ENCODE data around the gene EFCAB13. TPM values are rescaled to one million over a fixed set of nuclear protein-coding genes. Genes with fewer than 3 reads are reported as not detected.
"Not testable (repeated sequence)": the region's sequence is repeated elsewhere in the genome, so short reads cannot be mapped to it uniquely, and the experiment has no call there.

EFCAB13 gene
- total RNA-seq, 2 experiments from 2014 or later = 4.6 to 7.8 TPM

- Mint-ChIP-seq H3K9me3 (no peaks in the 10 kb centered on the region), H3K27ac (no peak overlapping the region), H3K4me1 (ENCODE audit: low read depth) (no peaks in the 10 kb centered on the region), H3K4me3 (no peak overlapping the region), H3K36me3 (peaks cover 1% of the 10 kb centered on the region), H3K27me3 (no peaks in the 10 kb centered on the region)
- intact Hi-C loops (cut with micrococcal nuclease) = loop anchor here (2.0 kb wide), 1 partner anchor 252 kb away; no protein-coding TSS in a partner anchor
- DNase-seq = no peak
- ChIA-PET POLR2A (no interaction called here), CTCF (interaction anchor here (1.2 to 3.4 kb wide), 2 partner anchors 253 to 427 kb away, joined by 3 to 21 read pairs; no protein-coding TSS in a partner anchor)
These were observed 39.4 kb downstream of the EFCAB13 start for GRCh38 chr17:47363171-47363570.

GRCh38 chr17:47367257-47367656 is 43.5 kb downstream of the EFCAB13 start:
- CTCF ChIA-PET = no interaction called here
- peaks cover under 1% of the 10 kb centered on the region for H3K9me3 Mint-ChIP-seq
- POLR2A ChIA-PET = no interaction called here
- H3K27me3 Mint-ChIP-seq = no peaks in the 10 kb centered on the region
- DNase-seq = no peak
- H3K27ac Mint-ChIP-seq = no peak overlapping the region
- intact Hi-C loops (cut with micrococcal nuclease) = no loop called here
- peaks cover 3% of the 10 kb centered on the region for H3K36me3 Mint-ChIP-seq
- no peak overlapping the region for H3K4me3 Mint-ChIP-seq
- no peaks in the 10 kb centered on the region for H3K4me1 Mint-ChIP-seq (ENCODE audit: low read depth)

GRCh38 chr17:47368262-47368661 is 44.5 kb downstream of the EFCAB13 start:
- peaks cover 12% of the 10 kb centered on the region for H3K36me3 Mint-ChIP-seq
- POLR2A ChIA-PET = no interaction called here
- intact Hi-C loops (cut with micrococcal nuclease) = no loop called here
- no peak overlapping the region for H3K27ac Mint-ChIP-seq
- CTCF ChIA-PET = no interaction called here
- H3K4me3 Mint-ChIP-seq = no peak overlapping the region
- peaks cover 11% of the 10 kb centered on the region for H3K9me3 Mint-ChIP-seq
- DNase-seq = no peak
- H3K27me3 Mint-ChIP-seq = no peaks in the 10 kb centered on the region
- H3K4me1 Mint-ChIP-seq (ENCODE audit: low read depth) = no peaks in the 10 kb centered on the region

GRCh38 chr17:47370899-47371298 is 47.1 kb downstream of the EFCAB13 start:
- POLR2A ChIA-PET = interaction anchor here (0.6 kb wide), 1 partner anchor 186 kb away, joined by 3 read pairs; no protein-coding TSS in a partner anchor

GRCh38 chr17:47373002-47373401 is 49.2 kb downstream of the EFCAB13 start:
- POLR2A ChIA-PET = no interaction called here
- Mint-ChIP-seq H3K4me1 (ENCODE audit: low read depth) (no peaks in the 10 kb centered on the region), H3K27me3 (no peaks in the 10 kb centered on the region), H3K9me3 (peaks cover 13% of the 10 kb centered on the region), H3K27ac (no peak overlapping the region), H3K36me3 (peaks cover 17% of the 10 kb centered on the region), H3K4me3 (no peak overlapping the region)
- intact Hi-C loops (cut with micrococcal nuclease) = no loop called here
- CTCF ChIA-PET = no interaction called here
- DNase-seq = no peak

More at GRCh38 chr17:47370899-47371298, 47.1 kb downstream of the EFCAB13 start:
- H3K27ac Mint-ChIP-seq; DNase-seq; CTCF ChIA-PET; H3K27me3 Mint-ChIP-seq; intact Hi-C loops (cut with micrococcal nuclease); H3K4me1 Mint-ChIP-seq (ENCODE audit: low read depth); H3K4me3 Mint-ChIP-seq: not testable (repeated sequence)
- H3K36me3 Mint-ChIP-seq = peaks cover 17% of the 10 kb centered on the region
- peaks cover 13% of the 10 kb centered on the region for H3K9me3 Mint-ChIP-seq

- no peak overlapping the region for H3K27ac Mint-ChIP-seq
- H3K27me3 Mint-ChIP-seq = no peaks in the 10 kb centered on the region
- no peak overlapping the region for H3K4me3 Mint-ChIP-seq
- intact Hi-C loops (cut with micrococcal nuclease) = no loop called here
- ChIA-PET POLR2A (no interaction called here), CTCF (no interaction called here)
- peaks cover 20% of the 10 kb centered on the region for H3K36me3 Mint-ChIP-seq
- H3K4me1 Mint-ChIP-seq (ENCODE audit: low read depth) = no peaks in the 10 kb centered on the region
- no peak for DNase-seq
- peaks cover 14% of the 10 kb centered on the region for H3K9me3 Mint-ChIP-seq
These were observed 52.5 kb downstream of the EFCAB13 start for GRCh38 chr17:47376247-47376646.

GRCh38 chr17:47388825-47389224 is 65.1 kb downstream of the EFCAB13 start:
- no peak for DNase-seq
- Mint-ChIP-seq H3K4me3 (no peak overlapping the region), H3K36me3 (peaks cover 13% of the 10 kb centered on the region), H3K27me3 (no peaks in the 10 kb centered on the region), H3K4me1 (ENCODE audit: low read depth) (no peaks in the 10 kb centered on the region), H3K9me3 (peaks cover 9% of the 10 kb centered on the region), H3K27ac (no peak overlapping the region)
- ChIA-PET CTCF (no interaction called here), POLR2A (no interaction called here)
- intact Hi-C loops (cut with micrococcal nuclease) = no loop called here

GRCh38 chr17:47397532-47398128 is 73.9 kb downstream of the EFCAB13 start:
- H3K27ac Mint-ChIP-seq, POLR2A ChIA-PET: not testable (repeated sequence)

GRCh38 chr17:47400333-47400732 is 76.6 kb downstream of the EFCAB13 start:
- no peak for DNase-seq
- no peaks in the 10 kb centered on the region for H3K4me1 Mint-ChIP-seq (ENCODE audit: low read depth)
- CTCF ChIA-PET = no interaction called here
- intact Hi-C loops (cut with micrococcal nuclease) = no loop called here
- no peak overlapping the region for H3K27ac Mint-ChIP-seq
- no peaks in the 10 kb centered on the region for H3K36me3 Mint-ChIP-seq
- H3K4me3 Mint-ChIP-seq = no peak overlapping the region
- no peaks in the 10 kb centered on the region for H3K9me3 Mint-ChIP-seq
- H3K27me3 Mint-ChIP-seq = no peaks in the 10 kb centered on the region
- POLR2A ChIA-PET = no interaction called here

More at GRCh38 chr17:47397532-47398128, 73.9 kb downstream of the EFCAB13 start:
- H3K4me3 Mint-ChIP-seq; intact Hi-C loops (cut with micrococcal nuclease); DNase-seq; H3K9me3 Mint-ChIP-seq; CTCF ChIA-PET; H3K4me1 Mint-ChIP-seq (ENCODE audit: low read depth); H3K36me3 Mint-ChIP-seq; H3K27me3 Mint-ChIP-seq: not testable (repeated sequence)

- no peaks in the 10 kb centered on the region for H3K27me3 Mint-ChIP-seq
- no peak overlapping the region for H3K27ac Mint-ChIP-seq
- ChIA-PET CTCF (interaction anchor here (0.6 kb wide), 1 partner anchor 216 kb away, joined by 3 read pairs; no protein-coding TSS in a partner anchor), POLR2A (no interaction called here)
- no peaks in the 10 kb centered on the region for H3K9me3 Mint-ChIP-seq
- H3K36me3 Mint-ChIP-seq = no peaks in the 10 kb centered on the region
- no peak for DNase-seq
- no peaks in the 10 kb centered on the region for H3K4me1 Mint-ChIP-seq (ENCODE audit: low read depth)
- H3K4me3 Mint-ChIP-seq = no peak overlapping the region
- intact Hi-C loops (cut with micrococcal nuclease) = no loop called here
These were observed 77.3 kb downstream of the EFCAB13 start for GRCh38 chr17:47401100-47401499.

- intact Hi-C loops (cut with micrococcal nuclease) = no loop called here
- H3K27ac Mint-ChIP-seq = no peak overlapping the region
- no peaks in the 10 kb centered on the region for H3K4me1 Mint-ChIP-seq (ENCODE audit: low read depth)
- DNase-seq = no peak
- no peaks in the 10 kb centered on the region for H3K9me3 Mint-ChIP-seq
- ChIA-PET POLR2A (no interaction called here), CTCF (no interaction called here)
- H3K36me3 Mint-ChIP-seq = no peaks in the 10 kb centered on the region
- H3K4me3 Mint-ChIP-seq = no peak overlapping the region
- no peaks in the 10 kb centered on the region for H3K27me3 Mint-ChIP-seq
These were observed 80.3 kb downstream of the EFCAB13 start for GRCh38 chr17:47404006-47404405.

- Mint-ChIP-seq H3K4me1 (ENCODE audit: low read depth) (no peaks in the 10 kb centered on the region), H3K36me3 (no peaks in the 10 kb centered on the region), H3K27ac (no peak overlapping the region), H3K9me3 (no peaks in the 10 kb centered on the region), H3K4me3 (no peak overlapping the region), H3K27me3 (no peaks in the 10 kb centered on the region)
- intact Hi-C loops (cut with micrococcal nuclease) = no loop called here
- ChIA-PET POLR2A (no interaction called here), CTCF (no interaction called here)
- DNase-seq = no peak
These were observed 81.1 kb downstream of the EFCAB13 start for GRCh38 chr17:47404875-47405274.

GRCh38 chr17:47413872-47414271 is 90.1 kb downstream of the EFCAB13 start:
- no peaks in the 10 kb centered on the region for H3K4me1 Mint-ChIP-seq (ENCODE audit: low read depth)
- DNase-seq = no peak
- POLR2A ChIA-PET = no interaction called here
- peaks cover 3% of the 10 kb centered on the region for H3K36me3 Mint-ChIP-seq
- CTCF ChIA-PET = no interaction called here
- H3K27ac Mint-ChIP-seq = no peak overlapping the region
- no peaks in the 10 kb centered on the region for H3K27me3 Mint-ChIP-seq
- H3K9me3 Mint-ChIP-seq = no peaks in the 10 kb centered on the region
- intact Hi-C loops (cut with micrococcal nuclease) = no loop called here
- H3K4me3 Mint-ChIP-seq = no peak overlapping the region
